ENCODE data around the gene HNF1B.

HNF1B gene

DNA sequence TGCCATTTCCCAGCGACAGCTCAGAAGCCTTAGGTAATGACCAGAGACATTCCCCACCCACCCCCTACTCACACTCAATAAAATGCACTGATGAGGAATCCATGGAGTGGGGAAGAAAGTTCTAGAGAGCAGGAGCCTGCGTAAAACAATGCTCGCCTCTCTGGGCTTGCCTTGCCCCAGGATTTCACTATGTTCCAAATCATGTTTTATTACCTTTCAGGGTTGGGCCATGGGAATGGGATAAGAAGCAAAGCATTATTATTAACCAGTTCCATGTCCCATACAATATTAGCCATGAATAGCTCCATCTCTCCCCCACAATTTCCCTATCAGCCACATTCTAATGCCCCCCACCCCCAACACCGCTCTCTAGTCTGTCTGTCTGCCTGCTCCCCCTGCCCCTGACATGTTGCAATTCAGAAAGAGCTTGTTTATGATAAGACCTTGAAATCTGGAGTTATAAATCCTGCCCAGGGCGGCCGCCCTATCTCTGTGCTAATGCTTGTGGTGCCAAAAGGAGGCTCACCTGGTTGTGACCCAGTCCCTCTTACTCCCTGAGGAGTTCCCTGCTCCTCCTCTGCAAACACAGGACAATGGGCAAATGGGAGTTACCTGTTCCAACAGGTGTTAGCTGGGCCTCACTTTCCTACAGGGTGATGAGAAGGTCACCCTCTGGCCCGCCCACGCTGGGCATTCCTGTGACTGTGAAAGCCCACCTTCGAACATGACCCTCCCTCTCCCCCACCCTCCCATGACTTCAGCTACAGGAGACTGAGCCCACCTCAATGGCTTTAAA is 73.6 kb downstream of the HNF1B start:
- no peak for DNase-seq (ENCODE audit: low read depth in 2 of 2)

DNA sequence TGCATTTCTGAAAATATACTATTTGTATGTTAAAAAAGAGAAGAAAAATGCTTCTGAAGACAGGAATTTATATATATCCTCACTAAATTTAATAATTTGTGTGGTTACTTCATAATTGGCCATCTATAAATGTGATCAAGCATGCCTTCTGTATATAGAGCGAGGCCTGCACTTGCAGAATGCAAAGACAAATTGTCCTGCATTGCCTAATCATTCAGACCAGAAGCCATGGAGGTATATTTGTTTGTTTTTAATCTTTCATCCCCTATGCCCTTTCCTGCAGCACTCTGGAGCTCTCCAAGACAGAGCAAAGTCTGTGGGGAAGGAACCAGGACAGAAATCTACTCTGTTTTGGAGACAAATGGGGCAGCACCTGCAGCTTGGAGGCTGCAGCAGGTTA is 77.8 kb downstream of the HNF1B start:
- DNase-seq (ENCODE audit: low read depth in 2 of 2): no peak

DNA sequence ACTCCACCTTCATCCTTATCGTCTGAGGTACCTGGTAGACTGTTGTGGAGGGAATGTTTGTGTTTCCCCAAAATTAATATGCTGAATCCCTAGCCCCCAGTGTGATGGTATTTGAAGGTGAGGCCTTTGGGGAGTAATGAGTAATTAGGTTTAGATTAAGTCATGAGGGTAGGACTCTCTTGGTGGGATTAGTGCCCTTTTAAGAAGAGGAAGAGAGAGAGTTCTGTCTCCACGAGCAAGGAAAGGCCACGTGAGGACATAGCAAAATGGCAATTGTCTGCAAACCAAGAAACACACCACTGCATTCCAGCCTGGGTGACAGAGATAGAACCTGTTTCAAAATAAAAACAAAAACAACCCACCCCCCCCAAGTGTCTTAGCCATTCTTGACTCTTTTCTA is 80.6 kb downstream of the HNF1B start:
- DNase-seq (ENCODE audit: low read depth in 2 of 2): no peak

DNA sequence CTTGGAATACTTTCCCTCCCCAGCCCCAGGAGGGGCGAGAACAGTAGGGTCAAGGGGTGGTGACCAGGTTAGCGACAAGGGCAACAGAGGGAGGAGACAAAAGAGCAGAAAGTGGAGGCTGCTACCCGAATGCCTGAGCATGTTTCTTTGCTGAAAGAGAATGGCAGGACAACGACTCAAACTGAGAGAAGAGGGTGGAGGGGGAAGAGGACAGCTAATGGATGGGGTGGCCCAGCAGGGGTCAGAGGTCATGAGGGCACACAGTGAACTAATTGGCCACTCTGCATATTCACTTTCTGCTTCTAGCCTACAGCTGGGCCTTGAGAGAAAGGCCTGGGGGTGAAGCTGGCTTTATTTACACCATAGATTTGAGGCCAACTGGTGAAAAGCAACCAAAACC is 82.5 kb downstream of the HNF1B start:
- no peak for DNase-seq (ENCODE audit: low read depth in 2 of 2)

DNA sequence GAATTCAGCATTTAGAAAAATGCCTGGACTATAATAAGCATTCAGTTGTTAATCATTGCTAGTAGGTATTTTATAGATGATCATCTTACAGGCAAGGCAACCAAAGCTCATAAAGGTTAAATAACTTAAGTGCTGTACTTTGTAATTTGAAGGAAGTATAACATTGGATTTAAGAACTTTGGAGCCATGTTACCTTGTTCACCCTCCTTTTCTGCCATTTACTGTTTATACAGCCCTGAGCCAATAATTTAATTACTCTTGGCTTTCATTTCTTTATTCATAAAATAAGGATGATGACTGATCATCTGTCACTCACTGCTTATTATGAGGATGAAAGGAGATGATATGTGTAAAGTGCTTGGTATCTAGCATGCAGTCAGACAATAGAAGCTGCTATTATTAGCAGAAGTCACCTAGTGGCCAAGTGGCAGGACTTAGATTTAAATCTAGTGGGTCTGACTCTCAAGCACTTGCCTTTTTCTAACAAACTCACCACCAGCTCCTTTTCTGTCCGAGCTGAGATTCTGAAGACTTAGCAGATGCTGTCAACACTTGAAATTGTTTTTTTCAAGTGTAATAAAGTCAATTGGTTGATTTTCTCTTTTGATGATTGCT is 83.4 kb downstream of the HNF1B start:
- DNase-seq (ENCODE audit: low read depth in 2 of 2): no peak

DNA sequence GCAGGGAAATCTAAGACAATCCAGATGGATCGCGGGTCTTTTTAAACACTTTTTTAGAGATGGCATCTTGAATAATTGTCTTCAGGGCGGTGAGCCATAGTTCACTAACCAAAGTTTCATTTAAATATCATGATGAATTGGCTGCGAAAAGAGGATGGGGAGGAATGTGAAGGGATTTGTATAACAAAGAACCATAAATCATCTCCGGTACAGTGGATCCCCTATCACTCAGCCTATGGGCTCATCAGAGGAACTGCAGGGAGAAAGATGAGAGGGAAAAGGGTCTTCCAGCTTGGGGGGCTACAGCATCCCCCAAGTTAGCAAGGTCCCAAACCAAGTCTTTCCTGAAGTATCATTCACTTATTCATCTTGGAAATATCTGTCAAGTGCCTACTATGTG is 84.9 kb downstream of the HNF1B start:
- DNase-seq (ENCODE audit: low read depth in 2 of 2): no peak

DNA sequence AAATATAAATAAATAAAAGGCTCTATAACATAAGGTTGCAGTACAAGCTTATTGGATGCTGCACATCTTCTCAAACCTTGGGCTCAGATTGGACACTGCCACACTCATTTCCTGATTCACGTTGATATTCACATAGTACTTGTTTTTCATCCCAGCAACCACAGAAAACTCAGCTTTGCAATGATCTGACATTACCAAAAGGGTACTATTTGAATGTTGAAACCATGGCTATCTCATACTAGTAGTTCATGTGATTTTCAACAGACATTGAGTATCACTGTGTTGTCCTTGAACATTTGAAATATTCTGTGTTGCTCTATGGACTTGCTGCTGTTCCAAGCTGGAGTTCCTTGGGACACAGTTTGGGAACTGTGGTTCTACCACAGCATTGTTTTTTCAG is 87.7 kb downstream of the HNF1B start:
- DNase-seq (ENCODE audit: low read depth in 2 of 2): no peak

DNA sequence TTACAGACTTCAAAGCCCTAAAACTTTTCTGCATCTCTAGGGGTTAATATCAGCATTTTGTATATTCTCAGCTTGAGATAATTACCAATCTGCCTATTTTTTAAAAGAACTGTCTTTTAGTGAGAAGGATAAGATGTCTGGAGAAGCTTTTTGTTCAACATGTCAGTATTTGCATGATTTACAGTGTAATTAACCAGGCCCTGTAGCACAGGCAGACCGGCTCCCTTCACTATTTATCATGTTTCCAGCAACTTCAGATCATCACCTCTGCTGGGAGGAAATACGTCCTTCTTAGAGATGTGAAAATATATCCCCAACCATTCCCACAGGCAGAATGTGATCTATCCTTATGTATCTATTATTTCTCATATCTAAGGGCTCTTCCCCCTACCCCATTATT is 93.0 kb downstream of the HNF1B start:
- DNase-seq (ENCODE audit: low read depth in 2 of 2): no peak

DNA sequence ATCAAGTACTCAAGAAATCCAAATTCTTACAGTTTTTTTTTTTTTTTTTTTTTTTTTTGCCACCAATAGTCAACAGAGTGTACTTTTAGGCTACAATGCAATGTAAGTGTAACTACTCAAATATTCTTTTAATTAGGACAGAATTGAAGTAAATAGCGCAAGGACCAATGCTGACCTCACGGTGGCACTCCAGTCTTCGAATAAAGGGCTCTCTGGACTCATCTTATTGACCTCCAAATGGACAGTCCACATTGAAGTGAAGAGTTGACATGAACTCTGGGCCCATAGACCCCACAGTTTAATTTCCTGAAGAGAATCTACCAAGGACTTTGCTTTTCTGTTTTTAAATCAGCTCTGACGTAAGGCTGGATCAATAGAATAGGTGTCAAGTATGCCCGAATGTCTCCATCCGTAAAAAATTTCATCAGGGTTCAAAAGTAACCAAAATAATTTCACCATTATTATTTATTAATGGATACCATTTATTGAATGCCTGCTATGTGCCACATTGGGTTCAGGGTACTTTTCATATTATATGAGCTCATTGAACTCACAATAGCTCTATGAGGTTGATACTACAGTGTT is 94.3 kb downstream of the HNF1B start:
- DNase-seq (ENCODE audit: low read depth in 2 of 2): no peak

DNA sequence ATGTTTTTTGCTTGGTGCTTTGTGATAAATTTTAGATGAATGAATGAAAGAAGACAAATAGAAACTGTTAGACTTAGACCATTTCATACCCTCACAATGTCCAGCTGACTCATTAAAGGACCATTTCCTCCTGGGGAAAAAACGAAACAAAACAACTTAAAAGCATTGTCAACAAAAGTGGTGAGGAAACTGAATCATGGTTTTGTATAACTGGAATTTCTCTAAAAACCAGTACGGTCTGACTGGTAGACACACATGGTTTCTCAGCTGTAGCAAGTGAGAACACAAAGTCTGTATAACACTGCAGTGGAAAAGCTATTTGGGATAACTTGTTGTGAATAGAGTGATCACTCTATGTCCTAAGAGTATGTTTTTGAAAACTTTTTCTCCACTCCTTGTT is 96.3 kb downstream of the HNF1B start:
- no peak for DNase-seq (ENCODE audit: low read depth in 2 of 2)

DNA sequence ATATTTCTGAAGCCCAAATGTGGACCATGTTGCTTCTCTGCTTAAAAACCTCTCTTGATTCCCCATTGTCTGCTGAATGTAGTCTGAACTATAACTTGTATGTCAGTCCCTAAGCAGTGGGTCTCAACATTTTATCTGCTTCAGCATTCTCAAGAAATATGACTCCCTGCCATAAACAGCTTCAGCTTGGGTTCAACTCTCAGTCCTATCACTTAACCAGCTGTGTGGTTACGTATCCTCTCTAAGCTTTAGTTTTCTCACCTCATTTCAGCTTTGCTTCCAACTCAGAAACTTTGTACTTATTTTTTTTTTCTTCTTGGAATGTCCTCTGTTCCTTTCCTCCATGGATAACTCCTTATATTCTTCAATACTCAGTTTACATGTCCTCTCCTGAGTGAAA is 97.0 kb downstream of the HNF1B start:
- DNase-seq (ENCODE audit: low read depth in 2 of 2): no peak

DNA sequence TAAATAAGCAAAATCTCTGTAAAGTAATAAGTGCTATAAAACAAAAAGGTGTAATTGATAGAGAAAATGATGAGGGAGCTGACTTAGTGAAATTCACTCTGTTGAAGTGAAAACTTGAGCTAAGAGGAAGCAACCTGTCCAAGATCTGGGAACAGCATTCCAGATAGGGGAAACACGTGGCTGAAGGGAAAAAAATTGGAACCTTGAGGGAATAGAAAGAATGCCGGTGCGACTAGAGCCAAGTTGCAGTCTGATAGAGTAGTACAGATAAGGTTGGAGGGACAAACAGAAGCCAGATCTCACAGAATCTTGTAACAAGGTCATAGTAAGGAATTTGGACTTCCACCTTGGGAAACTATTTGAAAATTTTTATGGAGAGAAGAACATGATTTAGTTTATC is 101.0 kb downstream of the HNF1B start:
- DNase-seq (ENCODE audit: low read depth in 2 of 2): no peak

DNA sequence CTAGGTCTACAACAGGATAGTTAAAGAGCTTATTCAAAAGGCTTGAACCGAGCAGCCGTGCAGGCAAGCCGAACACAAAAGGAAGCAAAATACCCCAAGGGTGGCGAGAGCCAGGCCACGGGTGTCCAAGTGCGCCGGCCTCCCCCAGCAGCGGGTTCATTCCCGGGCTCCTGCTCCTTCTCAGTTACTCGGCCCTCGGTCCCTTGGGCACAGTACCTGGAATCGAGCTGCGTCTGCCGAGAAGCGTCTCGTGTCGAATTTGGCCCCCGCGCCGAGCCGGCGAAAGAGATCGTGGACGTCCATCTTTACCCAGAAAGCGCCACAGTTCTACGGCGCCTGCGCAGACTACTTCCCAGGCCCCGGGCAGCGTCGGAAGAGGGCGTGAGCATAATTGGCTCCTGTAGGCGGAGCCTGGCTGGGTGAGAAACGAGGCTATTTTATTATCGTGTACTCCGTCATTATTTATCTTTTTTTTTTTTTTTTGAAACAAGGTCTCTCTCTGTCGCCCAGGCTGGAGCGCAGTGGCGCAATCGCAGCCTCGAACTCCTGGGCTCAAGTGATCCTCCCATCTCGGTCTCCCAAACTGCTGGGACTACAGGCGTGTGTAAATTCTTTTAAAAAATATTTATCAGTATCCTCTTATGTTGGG is 101.6 kb downstream of the HNF1B start, which contains the start of gene DDX52:
Gene DDX52, minus strand, starts transcription at position 329 of the 649 bp plus-strand sequence. Its CDS starts 26 bp downstream, at position 303.
- peak; percentile 73 to 86 for DNase-seq (ENCODE audit: low read depth in 2 of 2)

DNA sequence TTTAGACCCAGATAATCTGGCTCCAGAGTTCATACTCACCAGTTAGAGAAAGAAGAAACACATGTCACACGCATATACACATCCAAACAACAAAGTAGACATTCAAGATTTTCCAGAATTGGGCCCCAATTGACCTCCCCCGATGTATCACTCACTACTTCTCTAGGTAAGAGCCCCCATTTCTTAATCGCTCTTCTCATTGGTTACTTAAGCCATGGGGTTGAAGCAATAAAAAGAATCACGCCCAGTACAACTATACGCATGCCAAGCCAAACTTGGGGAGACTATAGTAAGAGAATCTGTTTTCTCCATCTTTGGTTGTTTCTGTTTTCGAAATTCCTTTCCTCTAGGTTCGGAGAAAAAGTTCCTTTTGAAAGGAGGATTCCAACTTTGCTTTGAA is 102.2 kb downstream of the HNF1B start:
- no peak for DNase-seq (ENCODE audit: low read depth in 2 of 2)

DNA sequence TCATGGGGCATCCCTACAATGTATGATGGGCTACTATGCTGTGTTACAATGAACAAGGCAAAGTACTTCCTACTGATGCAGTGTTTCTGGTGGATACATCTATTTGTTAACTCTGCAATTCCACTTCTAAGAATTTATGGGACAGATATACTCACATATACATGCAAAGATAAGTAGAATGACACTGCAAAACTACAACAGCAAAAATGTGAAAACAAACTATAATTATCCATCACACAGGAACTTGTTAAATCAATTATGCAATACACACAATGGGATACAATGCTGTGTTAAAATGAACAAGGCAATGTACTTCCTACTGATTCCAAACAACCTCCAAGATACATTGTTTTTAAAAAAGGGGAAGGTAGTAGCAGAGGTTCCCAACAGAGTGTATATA is 104.8 kb downstream of the HNF1B start:
- no peak for DNase-seq (ENCODE audit: low read depth in 2 of 2)

DNA sequence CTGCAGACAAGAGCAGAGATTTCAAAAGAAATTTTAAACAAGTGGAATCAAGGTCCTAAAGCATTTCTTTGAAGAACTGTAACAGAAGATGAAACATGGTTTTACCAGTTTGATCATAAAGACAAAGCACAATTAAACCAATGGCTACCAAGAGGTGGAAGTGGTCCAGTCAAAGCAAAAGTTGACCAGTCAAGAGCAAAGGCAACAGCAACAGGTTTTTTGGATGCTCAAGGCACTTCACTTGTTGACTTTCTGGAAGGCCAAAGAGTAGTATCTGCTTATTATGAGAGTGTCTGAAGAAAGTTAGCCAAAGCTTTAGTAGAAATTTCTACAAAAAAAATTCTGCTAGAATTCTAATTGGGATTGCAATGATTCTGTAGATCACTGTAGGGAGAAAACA is 106.9 kb downstream of the HNF1B start:
- no peak for DNase-seq (ENCODE audit: low read depth in 2 of 2)

All from stimulated activated CD4-positive, alpha-beta T cell treated with anti-CD3 and anti-CD28 coated beads, Interleukin-12 subunit alpha, Interleukin-12 subunit beta, amount 100 ng/mL, for 24 hours (primary cell).